Osteocyte (in vitro differentiated cells): ENCODE data around the gene FAM53B. TPM values are rescaled to one million over a fixed set of nuclear protein-coding genes. Genes with fewer than 3 reads are reported as not detected.

Experiments
- DNase-seq: peaks from one replicate; pipeline ENCODE4 v3.0.0; 2021; ENCODE audit warnings: mixed read lengths; ENCODE audit not compliant: unreplicated experiment; ENCODE audit errors: extremely low spot score
- H3K27ac Mint-ChIP-seq: one replicate; pipeline ENCODE4 v1.8.0; 2021; ENCODE audit warnings: mild to moderate bottlenecking, mixed read lengths; ENCODE audit not compliant: unreplicated experiment
- H3K27me3 Mint-ChIP-seq: one replicate; pipeline ENCODE4 v1.8.0; 2021; ENCODE audit warnings: mixed read lengths; ENCODE audit not compliant: unreplicated experiment
- H3K36me3 Mint-ChIP-seq: one replicate; pipeline ENCODE4 v1.8.0; 2021; ENCODE audit warnings: mixed read lengths; ENCODE audit not compliant: unreplicated experiment
- H3K4me1 Mint-ChIP-seq: one replicate; pipeline ENCODE4 v1.8.0; 2021; ENCODE audit warnings: mixed read lengths; ENCODE audit not compliant: unreplicated experiment
- H3K4me3 Mint-ChIP-seq: one replicate; pipeline ENCODE4 v1.8.0; 2021; ENCODE audit warnings: mild to moderate bottlenecking, moderate library complexity, mixed read lengths; ENCODE audit not compliant: unreplicated experiment
- H3K9me3 Mint-ChIP-seq: one replicate; pipeline ENCODE4 v1.8.0; 2021; ENCODE audit warnings: mixed read lengths; ENCODE audit not compliant: unreplicated experiment
- CTCF ChIP-seq: fragments of 200-600 bp; sonication (generic); IDR thresholded peaks from 2 replicates; pipeline ENCODE4 v1.5.0; 2021; ENCODE audit warnings: antibody characterized with exemption, mild to moderate bottlenecking, moderate library complexity
- total RNA-seq: library from RNA; stranded (reverse); gene quantifications from 2 replicates; pipeline ENCODE4 v1.2.1, GENCODE V29; 2021

Gene FAM53B
- total RNA-seq, 1 donor from 2014 or later, result 14.7 TPM

- Mint-ChIP-seq H3K4me1 (peaks cover 2% of the 10 kb centered on the region), H3K36me3 (peaks cover 3% of the 10 kb centered on the region), H3K9me3 (no peaks in the 10 kb centered on the region), H3K27ac (no peak overlapping the region), H3K27me3 (no peaks in the 10 kb centered on the region), H3K4me3 (no peak overlapping the region)
- TF ChIP-seq CTCF, result no peak
- DNase-seq, result no peak
These were observed 82.5 kb downstream of the FAM53B start for GRCh38 chr10:124661660-124662180.

- Mint-ChIP-seq H3K36me3 (peaks cover 3% of the 10 kb centered on the region), H3K4me1 (peaks cover 2% of the 10 kb centered on the region), H3K9me3 (no peaks in the 10 kb centered on the region), H3K27ac (no peak overlapping the region), H3K27me3 (no peaks in the 10 kb centered on the region), H3K4me3 (no peak overlapping the region)
- no peak for DNase-seq
- TF ChIP-seq CTCF, result no peak
These were observed 83.6 kb downstream of the FAM53B start for GRCh38 chr10:124660404-124661125.

GRCh38 chr10:124659380-124659779 lies 84.8 kb downstream of the FAM53B start:
- Mint-ChIP-seq H3K27me3 (no peaks in the 10 kb centered on the region), H3K9me3 (no peaks in the 10 kb centered on the region), H3K4me3 (no peak overlapping the region), H3K36me3 (peaks cover 3% of the 10 kb centered on the region), H3K4me1 (peaks cover 2% of the 10 kb centered on the region), H3K27ac (no peak overlapping the region)
- DNase-seq, result no peak
- TF ChIP-seq CTCF, result no peak

GRCh38 chr10:124658591-124659242 lies 85.5 kb downstream of the FAM53B start:
- no peak overlapping the region for H3K27ac Mint-ChIP-seq
- peaks cover 2% of the 10 kb centered on the region for H3K4me1 Mint-ChIP-seq

More at GRCh38 chr10:124658591-124659242, 85.5 kb downstream of the FAM53B start:
- Mint-ChIP-seq H3K36me3 (peaks cover 3% of the 10 kb centered on the region), H3K27me3 (no peaks in the 10 kb centered on the region), H3K9me3 (no peaks in the 10 kb centered on the region), H3K4me3 (no peak overlapping the region)
- no peak for TF ChIP-seq CTCF
- DNase-seq, result no peak
